Common myeloid progenitor, CD34-positive (primary cell): ENCODE measurements around the gene AUTS2. TPM values are rescaled to one million over a fixed set of nuclear protein-coding genes. Genes with fewer than 3 reads are reported as not detected.

Experiments
- CTCF ChIA-PET: fragments of 350-600 bp; sonication (Branson Sonifier 250); formaldehyde crosslinking; loops from one replicate; lab custom pipeline; 2021; ENCODE audit warnings: antibody characterized with exemption; lab: Charles Lee
- POLR2A ChIA-PET: fragments of 350-600 bp; sonication (Branson Sonifier 250); formaldehyde crosslinking; loops from one replicate; lab custom pipeline; 2021; ENCODE audit warnings: antibody characterized with exemption; lab: Charles Lee
- DNase-seq, 3 donors: peaks; one replicate each; pipeline versions ENCODE4 v3.0.0 to v3.0.0-alpha.2; 2013
- H3K27ac ChIP-seq, 2 experiments: 1 replicate in 1 of 2; 2 replicates in 1 of 2; pipeline ENCODE4 v1.7.0; 2013; ENCODE audit warnings: inconsistent platforms in 2 of 2, low read length in 2 of 2, mild to moderate bottlenecking in 2 of 2, low read depth in 1 of 2, moderate library complexity in 1 of 2; ENCODE audit not compliant: severe bottlenecking in 2 of 2, insufficient read depth in 1 of 2, poor library complexity in 1 of 2
- H3K27me3 ChIP-seq, 5 experiments: replicated peaks in 2 of 5; 1 replicate in 3 of 5; 2 replicates in 2 of 5; pipeline versions ENCODE4 v1.6.1 to v1.7.0; 2013; ENCODE audit warnings: low read length in 4 of 5, mild to moderate bottlenecking in 2 of 5, moderate library complexity in 2 of 5, inconsistent platforms in 1 of 5; ENCODE audit not compliant: insufficient read depth in 5 of 5, control insufficient read depth in 4 of 5
- H3K36me3 ChIP-seq, 4 experiments: 1 replicate in 2 of 4; 2 replicates in 2 of 4; pipeline versions ENCODE4 v1.6.1 to v1.7.0; 2013; ENCODE audit warnings: low read length in 3 of 4, control low read depth in 1 of 4, mild to moderate bottlenecking in 1 of 4; ENCODE audit not compliant: control insufficient read depth in 4 of 4, insufficient read depth in 4 of 4
- H3K4me1 ChIP-seq, 4 experiments: 1 replicate in 3 of 4; 2 replicates in 1 of 4; pipeline versions ENCODE4 v1.6.1 to v1.7.1; 2013; ENCODE audit warnings: low read length in 3 of 4, mild to moderate bottlenecking in 3 of 4, control low read depth in 1 of 4, inconsistent platforms in 1 of 4, moderate library complexity in 1 of 4; ENCODE audit not compliant: control insufficient read depth in 4 of 4, insufficient read depth in 4 of 4; ENCODE audit errors: control extremely low read depth in 1 of 4
- H3K4me3 ChIP-seq, 7 experiments: 1 replicate in 4 of 7; 2 replicates in 3 of 7; pipeline versions ENCODE4 v1.5.1 to v1.7.0; 2013; ENCODE audit warnings: mild to moderate bottlenecking in 7 of 7, low read length in 6 of 7, moderate library complexity in 6 of 7, inconsistent platforms in 2 of 7, low read depth in 2 of 7, control low read depth in 1 of 7; ENCODE audit not compliant: insufficient read depth in 4 of 7, control insufficient read depth in 1 of 7; ENCODE audit errors: extremely low read depth in 1 of 7
- H3K9me3 ChIP-seq, 5 experiments: 1 replicate in 4 of 5; 2 replicates in 1 of 5; pipeline versions ENCODE4 v1.6.1 to v1.7.1; 2013; ENCODE audit warnings: low read length in 4 of 5, mild to moderate bottlenecking in 2 of 5, inconsistent platforms in 1 of 5, low read depth in 1 of 5, moderate library complexity in 1 of 5; ENCODE audit not compliant: control insufficient read depth in 4 of 5, insufficient read depth in 2 of 5; ENCODE audit errors: control extremely low read depth in 1 of 5
- WGBS: methylation state at CpG from one replicate; pipeline ENCODE4 v1.1.5; 2013; ENCODE audit not compliant: insufficient coverage; 5-methylcytosine and 5-hydroxymethylcytosine counted together
- polyA plus RNA-seq: library from polyadenylated mRNA; unstranded; fragments of 120-200 nt; gene quantifications from one replicate; pipeline ENCODE4 v1.2.1, GENCODE V29; 2013

AUTS2 gene
- 14.7 TPM for polyA plus RNA-seq

DNA sequence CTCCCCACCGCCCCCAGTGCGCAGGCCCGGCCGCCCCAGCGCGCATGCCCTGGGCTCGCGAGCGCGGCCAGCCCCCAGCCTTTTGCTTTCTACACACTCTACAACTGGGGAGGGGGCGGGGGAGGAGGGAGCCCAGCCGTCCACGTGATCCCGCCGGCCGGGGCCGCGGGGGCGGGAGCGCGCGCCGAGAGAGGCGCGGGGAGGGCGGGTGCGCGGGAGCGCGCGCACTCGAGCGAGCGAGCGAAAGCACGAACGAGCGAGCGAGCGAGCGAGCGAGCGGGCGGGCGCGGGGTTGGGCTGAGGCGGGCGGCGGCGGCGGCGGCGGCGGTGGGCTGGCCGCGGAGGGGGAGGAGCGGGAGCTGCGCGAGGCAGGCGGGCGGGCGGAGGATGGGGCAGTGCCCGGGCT, at the start of gene AUTS2:
Gene AUTS2, plus strand, starts transcription at position 395 of the 406 bp plus-strand sequence. CDS start 1,179 bp downstream, outside the sequence.
- Histone ChIP-seq H3K36me3 (no peaks in the 10 kb centered on the region), H3K4me3 (peak within 1 kb of the TSS; percentile 64 to 98 (median 90)), H3K9me3 (no peaks in the 10 kb centered on the region), H3K27ac (peak within 1 kb of the TSS in 1 of 2 experiments; percentile 65), H3K27me3 (no peaks in the 10 kb centered on the region), H3K4me1 (peaks cover 6 to 46% (median 27%) of the 10 kb centered on the region in 4 experiments)
- WGBS, result 0% methylated on average over 26 of the region's 63 CpGs
- peak; percentile 94 to 98 (median 98) for DNase-seq
- ChIA-PET POLR2A (interaction anchor here (0.6 kb wide), 1 partner anchor 175 kb away, joined by 4 read pairs; no protein-coding TSS in a partner anchor), CTCF (no interaction called here)

DNA sequence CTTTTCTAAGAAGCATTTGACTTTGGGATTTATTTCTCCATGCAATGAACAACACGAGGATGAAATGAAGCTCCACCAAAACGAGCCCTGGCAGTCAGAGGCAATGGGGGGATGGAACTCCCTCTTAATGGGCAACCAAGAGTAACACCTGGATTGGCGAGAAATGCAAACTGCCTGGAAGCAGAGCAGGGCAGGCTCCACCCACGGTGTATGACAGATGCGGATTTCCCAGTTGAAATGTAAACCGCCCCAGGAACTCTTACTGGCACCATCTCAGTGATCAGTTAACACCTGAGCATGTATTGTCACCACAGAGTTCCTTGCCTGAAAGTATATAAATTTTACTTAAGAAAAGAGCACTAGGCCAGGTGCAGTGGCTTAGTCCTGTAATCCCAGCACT, 47.3 kb upstream of the AUTS2 start:
- no peaks in the 10 kb centered on the region for H3K9me3 ChIP-seq
- H3K4me1 ChIP-seq, result no peaks in the 10 kb centered on the region
- no peaks in the 10 kb centered on the region for H3K27me3 ChIP-seq
- H3K36me3 ChIP-seq, result no peaks in the 10 kb centered on the region
- WGBS, result 92% methylated on average over 5 of the region's 6 CpGs
- ChIA-PET POLR2A (no interaction called here), CTCF (no interaction called here)
- no peak for DNase-seq
- H3K27ac ChIP-seq, result no peak overlapping the region
- no peak overlapping the region for H3K4me3 ChIP-seq

DNA sequence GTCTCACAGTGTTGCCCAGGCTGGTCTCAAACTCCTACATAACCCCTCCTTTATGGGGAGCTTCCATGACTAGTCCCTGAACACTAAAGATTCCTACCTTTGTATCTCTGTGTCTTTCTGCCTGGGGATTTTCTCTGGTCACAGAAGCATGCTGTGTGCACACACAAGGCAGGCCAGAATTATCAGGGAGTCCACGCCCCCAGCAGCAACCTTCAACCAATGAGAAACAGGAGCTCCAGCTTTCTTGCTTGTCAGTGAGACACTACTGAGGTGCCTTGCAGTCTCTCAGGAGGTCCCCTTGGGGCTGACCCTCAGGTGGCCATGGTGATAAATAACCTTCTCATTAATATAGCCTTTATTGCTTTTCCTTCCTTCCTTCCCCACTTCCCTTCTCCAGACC, 45.1 kb upstream of the AUTS2 start:
- no peaks in the 10 kb centered on the region for H3K36me3 ChIP-seq
- CTCF ChIA-PET, result no interaction called here
- H3K9me3 ChIP-seq, result no peaks in the 10 kb centered on the region
- H3K27me3 ChIP-seq, result no peaks in the 10 kb centered on the region
- 93% methylated on average over 1 of the region's 1 CpG for WGBS
- H3K27ac ChIP-seq, result no peak overlapping the region
- no peak overlapping the region for H3K4me3 ChIP-seq
- DNase-seq, result no peak
- POLR2A ChIA-PET, result no interaction called here
- H3K4me1 ChIP-seq, result no peaks in the 10 kb centered on the region

DNA sequence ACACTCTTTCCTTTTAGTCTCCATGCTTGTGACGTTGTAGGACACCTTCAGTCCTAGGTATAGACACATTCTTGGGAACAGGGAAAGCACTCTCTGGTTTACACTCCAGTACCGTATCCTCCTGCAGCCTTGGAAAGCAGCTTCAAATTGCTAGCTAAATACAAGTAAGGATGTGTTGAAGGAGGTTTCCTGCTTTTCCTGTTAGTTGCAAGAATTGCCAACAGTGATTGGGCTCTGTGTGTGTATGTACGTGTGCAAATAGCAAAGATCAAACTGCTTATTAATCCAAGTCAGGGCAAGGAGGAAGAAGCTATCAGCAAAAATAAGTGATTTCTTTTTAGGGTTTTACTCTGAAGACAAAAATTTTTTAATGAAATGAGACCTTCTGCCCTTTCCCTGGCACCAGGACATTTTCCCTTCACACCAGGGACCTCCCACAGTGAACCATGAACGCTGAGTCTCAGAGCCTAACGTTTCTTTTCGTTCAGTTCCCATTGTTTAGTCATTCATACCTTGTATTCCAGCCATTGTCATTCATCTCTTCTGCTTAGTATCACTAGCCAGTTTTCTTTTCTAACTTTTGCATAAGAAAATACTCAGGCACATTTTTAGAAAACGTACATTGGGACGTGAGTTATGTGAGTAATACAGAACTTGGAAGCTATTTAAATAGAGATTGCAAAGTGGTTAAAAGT, 36.9 kb upstream of the AUTS2 start:
- POLR2A ChIA-PET, result no interaction called here
- CTCF ChIA-PET, result no interaction called here
- H3K27ac ChIP-seq, result no peak overlapping the region
- DNase-seq, result no peak
- H3K4me1 ChIP-seq, result peaks cover 0 to 5% (median 0%) of the 10 kb centered on the region in 4 experiments
- no peaks in the 10 kb centered on the region for H3K36me3 ChIP-seq
- no peaks in the 10 kb centered on the region for H3K9me3 ChIP-seq
- no peaks in the 10 kb centered on the region for H3K27me3 ChIP-seq
- WGBS, result 96% methylated on average over 4 of the region's 8 CpGs
- no peak overlapping the region for H3K4me3 ChIP-seq

DNA sequence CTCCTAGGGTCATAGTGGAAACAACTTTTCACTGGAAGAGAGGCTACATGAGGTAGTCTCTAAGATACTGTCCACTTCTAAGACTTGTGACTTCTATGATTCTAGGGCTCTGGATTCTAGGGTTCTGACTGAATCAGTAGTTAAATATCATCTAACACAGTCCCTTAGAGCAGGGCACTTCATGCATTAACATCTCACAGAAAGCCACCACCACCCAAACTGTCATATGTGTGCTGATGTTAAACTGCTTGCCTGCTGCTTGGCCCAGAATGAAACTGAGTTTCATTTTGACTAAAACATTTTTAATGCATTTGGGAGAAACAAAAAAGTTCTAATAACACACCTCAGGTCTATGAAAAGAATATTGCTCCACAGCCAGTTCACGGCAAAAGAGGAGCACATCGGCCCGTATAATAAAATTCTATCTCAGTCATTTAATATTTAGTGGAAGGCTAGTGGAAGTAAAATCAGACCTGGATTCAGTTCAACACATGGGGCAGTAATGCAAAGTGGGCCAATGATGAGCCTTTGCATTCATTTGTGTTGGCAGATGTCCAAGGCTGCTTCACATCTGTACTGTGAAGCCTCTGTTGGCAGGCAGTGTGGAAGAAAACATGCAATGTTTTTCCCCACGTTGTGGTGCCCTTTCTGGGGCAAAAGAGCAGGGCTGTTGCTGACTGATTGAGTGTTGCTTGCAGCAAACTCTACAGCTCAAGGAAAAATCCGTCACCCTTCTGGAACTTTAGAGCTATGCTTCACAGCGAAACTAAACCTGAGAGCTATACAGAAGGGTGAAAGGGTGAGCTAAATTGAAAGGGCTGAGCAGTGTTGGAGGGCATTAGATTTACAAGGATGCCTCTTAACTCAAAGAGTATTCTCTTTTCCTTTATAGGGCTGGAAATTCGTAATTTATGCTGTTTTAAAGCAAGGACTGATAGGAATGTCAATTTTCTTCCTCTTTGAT, 33.5 kb upstream of the AUTS2 start:
- Histone ChIP-seq H3K4me3 (no peak overlapping the region), H3K27ac (no peak overlapping the region), H3K36me3 (no peaks in the 10 kb centered on the region), H3K9me3 (no peaks in the 10 kb centered on the region), H3K27me3 (peaks cover 0 to 2% (median 0%) of the 10 kb centered on the region in 5 experiments), H3K4me1 (peaks cover 0 to 5% (median 0%) of the 10 kb centered on the region in 4 experiments)
- CTCF ChIA-PET, result no interaction called here
- WGBS, result 46% methylated on average over 2 of the region's 7 CpGs
- POLR2A ChIA-PET, result no interaction called here
- DNase-seq, result peak; percentile 24 to 66 (median 57)

DNA sequence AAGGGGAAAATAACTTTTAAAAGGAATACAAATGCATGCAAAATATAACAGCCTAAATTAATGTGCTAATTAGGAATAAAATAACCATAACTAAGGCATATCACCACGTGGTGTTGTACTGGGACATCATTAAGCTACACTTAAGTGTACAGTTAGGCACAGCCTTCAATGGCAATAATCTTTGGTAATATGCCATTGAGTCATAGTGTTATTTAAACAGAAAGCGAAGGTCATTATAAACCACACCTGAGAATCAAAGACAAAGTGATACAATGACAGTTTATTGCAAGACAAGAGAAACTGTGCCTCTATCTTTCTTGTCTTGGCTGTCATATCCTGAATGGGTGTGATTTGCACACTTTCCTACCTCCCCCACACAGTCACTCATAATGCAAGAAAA, 30.5 kb upstream of the AUTS2 start:
- Histone ChIP-seq H3K36me3 (no peaks in the 10 kb centered on the region), H3K4me3 (no peak overlapping the region), H3K9me3 (no peaks in the 10 kb centered on the region), H3K27ac (no peak overlapping the region), H3K4me1 (peaks cover 0 to 5% (median 0%) of the 10 kb centered on the region in 4 experiments), H3K27me3 (peaks cover 0 to 2% (median 0%) of the 10 kb centered on the region in 5 experiments)
- 50% methylated on average over 1 of the region's 2 CpGs for WGBS
- DNase-seq, result no peak
- ChIA-PET CTCF (no interaction called here), POLR2A (no interaction called here)
